Measurements from ENCODE around the gene UNC13C.

Gene UNC13C

GRCh38 chr15:54097019-54097418, 118.8 kb downstream of the UNC13C start:
- no peak overlapping the region for H3K27ac ChIP-seq (ENCODE audit: low read depth, low read length)
- no peaks in the 10 kb centered on the region for H3K9me2 ChIP-seq (replicated peaks; ENCODE audit: control insufficient read depth, low read length)
- no peak overlapping the region for H3K4me3 ChIP-seq (ENCODE audit: low read length)
- no peak for TF ChIP-seq EZH2phosphoT487 (IDR thresholded peaks at IDR 0.05; ENCODE audit: borderline replicate concordance, low read length)
- H3K4me1 ChIP-seq (ENCODE audit: control insufficient read depth, low read length): no peaks in the 10 kb centered on the region
- H3K36me3 ChIP-seq (ENCODE audit: control insufficient read depth, low read length): no peaks in the 10 kb centered on the region
- H3K4me2 ChIP-seq (ENCODE audit: low read length): no peak overlapping the region
- H3F3A ChIP-seq (ENCODE audit: control insufficient read depth, insufficient read depth): no peaks in the 10 kb centered on the region
- no peaks in the 10 kb centered on the region for H3K9me3 ChIP-seq (ENCODE audit: control insufficient read depth, insufficient read depth, low read length)
- no peaks in the 10 kb centered on the region for H4K20me1 ChIP-seq (ENCODE audit: control insufficient read depth, insufficient read depth, low read depth, low read length)
- no peaks in the 10 kb centered on the region for H3K27me3 ChIP-seq (ENCODE audit: control insufficient read depth, low read length)
- H3K79me2 ChIP-seq (ENCODE audit: control insufficient read depth, low read length): no peaks in the 10 kb centered on the region

- Histone ChIP-seq H3K27me3 (ENCODE audit: control insufficient read depth, low read length) (no peaks in the 10 kb centered on the region), H3K4me1 (ENCODE audit: control insufficient read depth, low read length) (no peaks in the 10 kb centered on the region), H4K20me1 (ENCODE audit: control insufficient read depth, insufficient read depth, low read depth, low read length) (no peaks in the 10 kb centered on the region), H3K36me3 (ENCODE audit: control insufficient read depth, low read length) (no peaks in the 10 kb centered on the region), H3K27ac (ENCODE audit: low read depth, low read length) (no peak overlapping the region), H3F3A (ENCODE audit: control insufficient read depth, insufficient read depth) (no peaks in the 10 kb centered on the region), H3K79me2 (ENCODE audit: control insufficient read depth, low read length) (no peaks in the 10 kb centered on the region), H3K4me3 (ENCODE audit: low read length) (no peak overlapping the region), H3K4me2 (ENCODE audit: low read length) (no peak overlapping the region), H3K9me2 (replicated peaks; ENCODE audit: control insufficient read depth, low read length) (no peaks in the 10 kb centered on the region), H3K9me3 (ENCODE audit: control insufficient read depth, insufficient read depth, low read length) (no peaks in the 10 kb centered on the region)
- TF ChIP-seq, protein P1, sequence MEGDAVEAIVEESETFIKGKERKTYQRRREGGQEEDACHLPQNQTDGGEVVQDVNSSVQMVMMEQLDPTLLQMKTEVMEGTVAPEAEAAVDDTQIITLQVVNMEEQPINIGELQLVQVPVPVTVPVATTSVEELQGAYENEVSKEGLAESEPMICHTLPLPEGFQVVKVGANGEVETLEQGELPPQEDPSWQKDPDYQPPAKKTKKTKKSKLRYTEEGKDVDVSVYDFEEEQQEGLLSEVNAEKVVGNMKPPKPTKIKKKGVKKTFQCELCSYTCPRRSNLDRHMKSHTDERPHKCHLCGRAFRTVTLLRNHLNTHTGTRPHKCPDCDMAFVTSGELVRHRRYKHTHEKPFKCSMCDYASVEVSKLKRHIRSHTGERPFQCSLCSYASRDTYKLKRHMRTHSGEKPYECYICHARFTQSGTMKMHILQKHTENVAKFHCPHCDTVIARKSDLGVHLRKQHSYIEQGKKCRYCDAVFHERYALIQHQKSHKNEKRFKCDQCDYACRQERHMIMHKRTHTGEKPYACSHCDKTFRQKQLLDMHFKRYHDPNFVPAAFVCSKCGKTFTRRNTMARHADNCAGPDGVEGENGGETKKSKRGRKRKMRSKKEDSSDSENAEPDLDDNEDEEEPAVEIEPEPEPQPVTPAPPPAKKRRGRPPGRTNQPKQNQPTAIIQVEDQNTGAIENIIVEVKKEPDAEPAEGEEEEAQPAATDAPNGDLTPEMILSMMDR (IDR thresholded peaks at IDR 0.05; ENCODE audit: low read depth, low read length, poor library complexity, severe bottlenecking): no peak
- TF ChIP-seq EZH2phosphoT487 (IDR thresholded peaks at IDR 0.05; ENCODE audit: borderline replicate concordance, low read length): no peak
Observed at GRCh38 chr15:54099010-54099409, 120.8 kb downstream of the UNC13C start.

DNA sequence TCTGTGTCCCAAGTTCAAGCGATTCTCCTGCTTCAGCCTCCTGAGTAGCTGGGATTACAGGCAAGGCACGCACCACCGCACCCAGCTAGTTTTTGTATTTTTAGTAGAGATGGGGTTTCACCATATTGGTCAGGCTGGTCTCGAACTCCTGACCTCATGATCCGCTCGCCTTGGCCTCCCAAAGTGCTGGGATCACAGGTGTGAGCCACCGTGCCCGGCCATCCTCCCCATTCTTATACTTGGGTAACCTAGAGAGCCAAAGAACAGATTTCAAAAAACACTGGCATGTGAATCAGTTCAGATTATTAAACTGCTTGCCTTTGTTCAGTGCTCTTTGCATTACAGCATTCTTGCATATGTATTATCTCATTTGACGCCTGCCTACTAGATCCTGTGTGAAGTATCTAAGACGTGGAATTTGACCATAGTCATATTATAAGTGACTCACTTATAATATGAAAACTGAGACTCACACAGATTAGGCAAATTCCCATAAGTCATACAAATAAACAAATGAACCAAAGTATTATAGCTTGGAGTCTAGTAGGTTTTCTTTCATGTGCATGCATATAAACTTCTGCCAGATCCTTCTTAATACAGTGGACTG, 123.5 kb downstream of the UNC13C start:
- no peak for TF ChIP-seq EZH2phosphoT487 (IDR thresholded peaks at IDR 0.05; ENCODE audit: borderline replicate concordance, low read length)
- TF ChIP-seq, protein P1 (IDR thresholded peaks at IDR 0.05; ENCODE audit: low read depth, low read length, poor library complexity, severe bottlenecking): no peak

DNA sequence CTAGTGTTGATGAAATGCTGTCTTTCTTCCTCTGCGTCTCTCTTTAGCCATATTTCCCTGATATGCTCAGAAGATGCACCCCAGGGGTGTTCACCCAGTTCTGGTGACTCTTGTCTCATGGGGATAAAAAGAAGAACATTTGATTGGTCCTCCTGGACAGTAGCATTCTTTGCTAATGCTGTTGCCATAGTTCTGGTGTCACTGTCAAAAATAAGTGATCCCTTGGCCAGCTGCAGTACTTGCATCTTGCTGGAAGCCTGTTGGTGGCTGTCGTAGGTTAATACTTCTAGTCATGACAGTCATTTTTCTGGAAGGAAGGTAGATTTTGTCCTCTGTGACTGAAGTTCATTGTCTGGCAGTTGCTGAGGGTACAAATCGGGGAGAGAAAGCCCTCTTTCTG, 124.5 kb downstream of the UNC13C start:
- H3K27ac ChIP-seq (ENCODE audit: low read depth, low read length): no peak overlapping the region
- no peak for TF ChIP-seq EZH2phosphoT487 (IDR thresholded peaks at IDR 0.05; ENCODE audit: borderline replicate concordance, low read length)
- TF ChIP-seq, protein P1 (IDR thresholded peaks at IDR 0.05; ENCODE audit: low read depth, low read length, poor library complexity, severe bottlenecking): no peak

More for the DNA sequence above, 123.5 kb downstream of the UNC13C start:
- H3K9me3 ChIP-seq (ENCODE audit: control insufficient read depth, insufficient read depth, low read length): no peaks in the 10 kb centered on the region
- H3K4me3 ChIP-seq (ENCODE audit: low read length): no peak overlapping the region
- H3K79me2 ChIP-seq (ENCODE audit: control insufficient read depth, low read length): no peaks in the 10 kb centered on the region
- no peaks in the 10 kb centered on the region for H3K4me1 ChIP-seq (ENCODE audit: control insufficient read depth, low read length)
- H3K27ac ChIP-seq (ENCODE audit: low read depth, low read length): no peak overlapping the region
- H3K27me3 ChIP-seq (ENCODE audit: control insufficient read depth, low read length): no peaks in the 10 kb centered on the region
- H3F3A ChIP-seq (ENCODE audit: control insufficient read depth, insufficient read depth): no peaks in the 10 kb centered on the region
- H4K20me1 ChIP-seq (ENCODE audit: control insufficient read depth, insufficient read depth, low read depth, low read length): no peaks in the 10 kb centered on the region
- H3K9me2 ChIP-seq (replicated peaks; ENCODE audit: control insufficient read depth, low read length): no peaks in the 10 kb centered on the region
- no peak overlapping the region for H3K4me2 ChIP-seq (ENCODE audit: low read length)
- no peaks in the 10 kb centered on the region for H3K36me3 ChIP-seq (ENCODE audit: control insufficient read depth, low read length)

More for the DNA sequence above, 124.5 kb downstream of the UNC13C start:
- no peak overlapping the region for H3K4me2 ChIP-seq (ENCODE audit: low read length)
- no peak overlapping the region for H3K4me3 ChIP-seq (ENCODE audit: low read length)
- H3K9me2 ChIP-seq (replicated peaks; ENCODE audit: control insufficient read depth, low read length): no peaks in the 10 kb centered on the region
- H4K20me1 ChIP-seq (ENCODE audit: control insufficient read depth, insufficient read depth, low read depth, low read length): no peaks in the 10 kb centered on the region
- no peaks in the 10 kb centered on the region for H3K9me3 ChIP-seq (ENCODE audit: control insufficient read depth, insufficient read depth, low read length)
- no peaks in the 10 kb centered on the region for H3K4me1 ChIP-seq (ENCODE audit: control insufficient read depth, low read length)
- H3K79me2 ChIP-seq (ENCODE audit: control insufficient read depth, low read length): no peaks in the 10 kb centered on the region
- H3F3A ChIP-seq (ENCODE audit: control insufficient read depth, insufficient read depth): no peaks in the 10 kb centered on the region
- H3K36me3 ChIP-seq (ENCODE audit: control insufficient read depth, low read length): no peaks in the 10 kb centered on the region
- no peaks in the 10 kb centered on the region for H3K27me3 ChIP-seq (ENCODE audit: control insufficient read depth, low read length)
